GM21717 (cell line): ENCODE measurements around the gene SMC6.

Experiments
- ATAC-seq: cut with Tn5 transposase; IDR thresholded peaks from one replicate; pipeline ENCODE4 v1.9.1; 2021; ENCODE audit warnings: mild to moderate bottlenecking, moderate library complexity; ENCODE audit not compliant: unreplicated experiment

Gene SMC6, protein sequence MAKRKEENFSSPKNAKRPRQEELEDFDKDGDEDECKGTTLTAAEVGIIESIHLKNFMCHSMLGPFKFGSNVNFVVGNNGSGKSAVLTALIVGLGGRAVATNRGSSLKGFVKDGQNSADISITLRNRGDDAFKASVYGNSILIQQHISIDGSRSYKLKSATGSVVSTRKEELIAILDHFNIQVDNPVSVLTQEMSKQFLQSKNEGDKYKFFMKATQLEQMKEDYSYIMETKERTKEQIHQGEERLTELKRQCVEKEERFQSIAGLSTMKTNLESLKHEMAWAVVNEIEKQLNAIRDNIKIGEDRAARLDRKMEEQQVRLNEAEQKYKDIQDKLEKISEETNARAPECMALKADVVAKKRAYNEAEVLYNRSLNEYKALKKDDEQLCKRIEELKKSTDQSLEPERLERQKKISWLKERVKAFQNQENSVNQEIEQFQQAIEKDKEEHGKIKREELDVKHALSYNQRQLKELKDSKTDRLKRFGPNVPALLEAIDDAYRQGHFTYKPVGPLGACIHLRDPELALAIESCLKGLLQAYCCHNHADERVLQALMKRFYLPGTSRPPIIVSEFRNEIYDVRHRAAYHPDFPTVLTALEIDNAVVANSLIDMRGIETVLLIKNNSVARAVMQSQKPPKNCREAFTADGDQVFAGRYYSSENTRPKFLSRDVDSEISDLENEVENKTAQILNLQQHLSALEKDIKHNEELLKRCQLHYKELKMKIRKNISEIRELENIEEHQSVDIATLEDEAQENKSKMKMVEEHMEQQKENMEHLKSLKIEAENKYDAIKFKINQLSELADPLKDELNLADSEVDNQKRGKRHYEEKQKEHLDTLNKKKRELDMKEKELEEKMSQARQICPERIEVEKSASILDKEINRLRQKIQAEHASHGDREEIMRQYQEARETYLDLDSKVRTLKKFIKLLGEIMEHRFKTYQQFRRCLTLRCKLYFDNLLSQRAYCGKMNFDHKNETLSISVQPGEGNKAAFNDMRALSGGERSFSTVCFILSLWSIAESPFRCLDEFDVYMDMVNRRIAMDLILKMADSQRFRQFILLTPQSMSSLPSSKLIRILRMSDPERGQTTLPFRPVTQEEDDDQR

DNA sequence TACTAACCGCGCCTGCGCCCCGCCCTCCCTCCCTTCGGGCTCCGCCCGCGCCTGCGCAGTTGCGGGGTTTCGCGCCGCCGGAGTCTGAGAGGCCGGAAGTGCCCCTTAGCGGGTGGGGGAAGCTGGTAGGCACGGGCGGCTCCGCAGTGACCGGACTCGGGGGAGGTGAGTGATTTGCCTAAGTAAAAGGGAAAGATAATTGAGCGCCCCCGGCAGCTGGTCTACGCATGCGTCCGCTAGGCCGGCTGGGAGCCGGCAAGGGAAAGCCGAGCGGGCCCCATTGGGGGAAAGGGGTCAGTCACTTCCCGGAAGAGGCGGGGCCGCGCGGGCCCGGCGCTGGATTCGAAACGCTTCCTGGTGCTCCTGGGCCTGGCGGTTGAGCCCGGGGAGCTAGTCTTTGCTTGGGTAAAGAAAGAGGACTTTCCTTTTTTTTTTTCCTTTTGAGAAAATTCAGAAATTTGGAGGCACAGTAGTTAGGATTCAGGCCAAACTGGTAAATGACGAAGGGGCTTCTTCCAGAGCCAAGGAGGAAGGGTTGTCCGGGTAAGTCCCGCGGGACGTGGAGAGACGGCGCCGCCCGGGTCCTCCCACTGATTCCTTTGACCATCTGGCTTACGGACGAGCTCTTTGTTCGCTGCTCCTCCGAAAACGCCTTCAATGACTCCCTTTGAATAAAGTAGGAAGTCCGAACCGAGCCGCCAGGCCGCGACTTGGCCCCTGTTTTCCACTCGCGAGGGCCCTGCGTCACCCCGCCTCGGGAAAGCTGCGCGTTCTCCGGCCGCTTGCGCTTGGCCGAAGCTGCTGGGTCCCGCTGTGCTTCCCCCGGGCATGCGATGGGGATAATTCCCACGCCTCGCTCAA, at the start of gene SMC6, which contains the start of gene GEN1:
Gene SMC6, minus strand, starts transcription at position 8 of the 861 bp plus-strand sequence. CDS start 7,864 bp downstream, outside the sequence.
Gene GEN1, plus strand, starts transcription at position 336 of the 861 bp plus-strand sequence. CDS start 5,806 bp downstream, outside the sequence.
- ATAC-seq: peak; percentile 80

DNA sequence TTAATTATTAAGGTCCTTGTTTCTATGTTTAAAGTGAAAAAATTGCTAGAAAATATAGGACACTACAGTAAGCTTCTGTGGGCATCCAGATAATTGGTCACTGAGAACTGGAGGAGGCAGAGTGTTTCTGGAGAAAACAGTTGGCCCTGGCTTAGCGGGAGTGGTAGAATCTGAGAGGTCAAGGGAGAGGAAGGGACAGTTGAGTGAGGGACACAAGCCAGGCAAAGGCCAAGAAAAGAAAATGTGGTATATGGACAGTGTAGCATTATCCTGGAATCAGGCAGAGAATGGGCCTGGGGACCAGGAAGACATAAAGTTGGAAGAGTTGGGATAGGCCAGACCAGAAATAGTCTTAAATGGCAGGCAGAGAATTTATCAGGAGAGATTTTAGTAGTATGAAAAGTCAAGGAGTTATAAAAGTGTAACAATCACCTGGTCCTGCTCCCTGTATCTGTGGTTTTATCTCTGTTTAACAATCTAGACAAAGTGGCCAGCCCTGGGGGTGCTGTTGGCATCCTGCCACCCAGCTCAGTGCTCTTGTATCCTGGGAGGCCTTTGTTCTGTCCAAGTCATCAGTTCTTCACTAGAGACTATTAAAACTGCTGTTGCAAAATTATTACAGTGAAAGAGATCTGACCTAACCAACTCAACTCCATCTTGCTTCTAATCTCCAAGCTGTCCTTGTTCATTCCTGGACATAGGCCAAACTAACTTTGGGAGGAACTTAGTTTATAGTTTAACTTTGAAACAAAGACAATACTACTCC, 47.3 kb upstream of the SMC6 start:
- ATAC-seq: no peak

DNA sequence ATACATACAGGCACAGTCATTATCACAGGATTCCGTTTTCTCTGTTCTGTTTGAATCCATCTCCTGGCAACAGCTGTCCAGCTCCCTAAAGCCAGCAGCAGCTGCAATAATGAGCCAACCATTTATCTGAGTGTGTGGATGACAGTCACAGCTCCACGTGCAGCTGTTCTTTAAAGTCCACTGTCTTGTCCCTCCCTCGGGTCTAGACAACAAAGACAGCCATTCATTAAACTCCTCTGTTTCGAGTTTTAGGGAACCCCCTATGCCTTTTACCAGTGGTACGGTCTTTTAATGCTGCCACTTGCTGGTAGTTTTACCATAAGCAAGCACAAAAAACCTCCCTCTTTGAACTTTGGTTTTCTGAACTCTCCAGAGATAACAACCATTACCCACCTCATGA, 46.6 kb upstream of the SMC6 start:
- no peak for ATAC-seq

DNA sequence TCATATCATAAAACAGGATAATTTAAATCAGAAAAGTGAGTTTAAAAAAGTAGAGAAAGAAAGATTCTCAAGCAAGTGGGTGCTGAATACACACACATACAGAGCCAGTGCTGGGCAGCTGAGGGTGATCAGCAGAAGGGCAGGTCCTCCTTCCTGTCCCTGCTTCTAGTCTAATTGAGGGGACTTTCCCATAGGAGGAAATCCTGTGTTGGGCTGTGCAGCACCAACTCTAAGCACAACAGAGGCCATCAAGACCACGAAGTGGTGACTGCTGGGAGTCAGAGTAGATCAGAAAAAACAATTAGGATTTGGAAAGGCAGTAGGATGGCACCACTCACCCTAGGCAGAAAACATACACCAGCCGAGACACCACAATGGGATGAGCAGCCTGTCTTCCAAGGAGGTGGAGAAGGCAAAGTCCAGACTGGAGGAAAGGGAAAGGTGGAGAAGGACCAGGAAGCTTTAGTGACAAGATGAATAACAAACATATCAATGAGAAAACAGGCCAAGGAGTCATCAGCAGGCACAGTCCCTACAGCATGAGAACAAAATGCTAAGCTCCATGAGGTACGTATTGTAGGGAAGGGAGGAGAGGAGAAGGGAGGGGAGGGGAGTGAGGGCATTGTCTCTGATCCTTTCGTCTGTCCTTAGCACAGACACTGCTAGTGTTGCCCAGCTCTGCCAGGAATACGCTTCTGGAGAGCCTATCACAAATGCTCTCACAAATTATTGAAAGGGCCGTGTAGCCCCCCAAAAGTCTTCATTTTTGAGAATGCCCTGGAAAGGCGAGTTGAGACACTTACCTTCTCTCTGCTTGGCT, 45.9 kb upstream of the SMC6 start:
- ATAC-seq: no peak

DNA sequence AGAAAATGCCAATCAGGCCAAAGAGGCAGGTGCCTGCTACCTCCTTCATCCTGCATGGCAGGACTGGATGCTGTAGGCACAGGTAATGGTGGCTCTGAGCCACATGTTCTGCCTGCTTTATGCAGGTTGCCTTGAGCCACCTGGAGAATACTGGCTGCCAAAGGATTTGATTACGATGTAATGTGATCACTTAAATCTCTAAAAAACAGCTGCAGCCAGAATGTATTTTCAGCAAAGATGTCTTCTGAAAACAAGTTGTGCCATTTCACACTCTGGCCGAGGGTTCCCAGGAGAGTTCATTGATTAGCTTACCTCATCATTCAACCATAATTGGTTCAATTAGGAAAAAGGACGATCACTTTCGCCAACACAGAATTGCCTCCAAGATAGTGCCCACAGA, 44.7 kb upstream of the SMC6 start:
- no peak for ATAC-seq

DNA sequence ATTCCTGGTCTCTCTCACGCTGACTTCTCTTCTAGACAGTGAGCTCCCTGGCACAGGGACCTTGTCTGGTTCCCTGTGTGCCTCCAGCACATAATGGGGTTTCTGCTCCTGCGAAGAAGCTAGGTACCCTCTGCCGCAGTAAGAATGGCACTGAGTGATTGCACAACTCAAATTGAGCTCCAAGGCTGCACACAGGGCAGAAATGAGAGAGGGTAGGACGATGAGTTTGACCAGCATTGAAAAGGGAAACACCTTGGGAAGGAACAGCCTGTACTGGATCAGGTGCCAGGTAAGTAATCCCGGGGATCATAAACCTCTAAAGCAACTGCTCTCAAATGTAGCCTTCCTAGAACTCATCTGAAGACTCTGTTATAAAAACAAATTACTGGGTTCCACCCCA, 41.7 kb upstream of the SMC6 start:
- ATAC-seq: no peak

DNA sequence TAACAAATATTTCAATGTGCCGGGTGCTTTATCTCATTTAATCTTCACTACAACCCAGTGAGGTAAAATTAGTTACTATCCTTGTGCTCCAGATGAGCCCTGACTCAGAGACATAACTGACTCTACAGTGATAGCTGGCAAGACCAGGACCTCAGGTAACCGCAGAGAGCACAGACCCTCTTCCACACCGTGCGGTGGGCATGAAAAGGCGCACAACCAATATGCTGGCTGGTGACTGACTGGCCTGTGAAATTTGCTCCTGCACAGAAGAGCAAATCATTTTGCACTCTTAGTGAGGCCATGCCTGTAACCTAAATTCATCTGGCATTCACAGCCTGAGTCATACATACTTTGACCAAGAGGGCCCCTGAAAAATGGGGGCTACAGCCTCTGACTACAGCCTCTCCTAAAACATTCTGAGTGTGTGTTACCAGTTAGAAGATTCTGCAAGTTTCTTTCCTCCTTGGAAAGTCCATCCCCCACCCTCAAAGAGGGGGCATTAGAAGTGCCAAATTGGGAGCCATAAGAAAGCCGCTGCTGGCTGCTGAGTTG, 40.3 kb upstream of the SMC6 start:
- ATAC-seq: no peak

DNA sequence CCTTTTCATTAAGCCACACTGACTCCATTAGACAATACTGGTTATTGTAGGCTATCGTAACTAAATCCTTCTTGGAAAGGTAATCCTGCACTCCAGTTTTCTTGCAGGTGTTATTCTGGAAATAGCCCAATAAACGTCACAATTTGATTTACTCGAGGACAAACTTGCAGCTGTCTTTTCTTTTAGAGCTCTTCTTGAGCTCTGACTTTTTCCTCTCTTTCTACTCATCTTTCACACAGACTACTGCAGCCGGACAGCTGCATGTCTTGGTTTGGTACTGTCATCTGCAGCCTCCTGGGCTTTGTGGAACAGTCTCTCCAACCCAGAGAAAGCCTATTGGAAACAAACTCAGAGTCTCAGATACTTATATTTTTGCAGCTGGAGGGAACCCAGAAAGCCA, 39.7 kb upstream of the SMC6 start:
- no peak for ATAC-seq

DNA sequence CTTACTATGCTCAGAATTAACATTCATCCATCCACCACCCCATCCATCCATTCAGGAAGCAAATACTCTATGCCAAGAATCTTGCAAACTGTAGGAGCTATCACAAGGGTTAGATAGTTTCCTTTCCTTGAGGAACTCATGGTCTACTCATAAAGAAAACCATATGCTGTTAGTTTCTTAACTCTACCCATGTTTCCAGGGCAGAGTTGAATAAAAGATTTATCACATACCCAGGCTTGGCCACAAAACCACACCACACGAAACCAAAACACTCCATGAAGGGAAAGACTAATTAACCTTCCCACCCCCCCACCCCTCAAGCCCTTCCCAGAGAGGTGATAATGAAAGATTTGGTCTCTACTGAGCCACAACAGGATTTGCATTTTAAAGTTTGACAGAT, 38.9 kb upstream of the SMC6 start:
- no peak for ATAC-seq

DNA sequence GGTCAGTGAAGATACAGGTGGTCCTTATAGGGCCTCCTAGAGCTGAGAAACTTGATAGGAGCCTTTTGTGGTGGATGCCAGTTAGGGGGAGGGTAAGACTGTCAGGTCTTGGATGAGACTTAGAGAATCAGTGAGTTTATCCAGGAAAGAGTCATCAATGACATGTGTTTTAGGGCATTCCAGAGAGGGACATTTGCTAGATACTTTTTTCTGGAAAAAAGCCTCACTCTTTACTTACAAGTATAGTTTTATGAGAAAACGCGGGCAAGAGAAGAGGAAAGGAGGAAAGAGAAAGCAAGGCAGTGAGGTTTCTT, 38.2 kb upstream of the SMC6 start:
- no peak for ATAC-seq

DNA sequence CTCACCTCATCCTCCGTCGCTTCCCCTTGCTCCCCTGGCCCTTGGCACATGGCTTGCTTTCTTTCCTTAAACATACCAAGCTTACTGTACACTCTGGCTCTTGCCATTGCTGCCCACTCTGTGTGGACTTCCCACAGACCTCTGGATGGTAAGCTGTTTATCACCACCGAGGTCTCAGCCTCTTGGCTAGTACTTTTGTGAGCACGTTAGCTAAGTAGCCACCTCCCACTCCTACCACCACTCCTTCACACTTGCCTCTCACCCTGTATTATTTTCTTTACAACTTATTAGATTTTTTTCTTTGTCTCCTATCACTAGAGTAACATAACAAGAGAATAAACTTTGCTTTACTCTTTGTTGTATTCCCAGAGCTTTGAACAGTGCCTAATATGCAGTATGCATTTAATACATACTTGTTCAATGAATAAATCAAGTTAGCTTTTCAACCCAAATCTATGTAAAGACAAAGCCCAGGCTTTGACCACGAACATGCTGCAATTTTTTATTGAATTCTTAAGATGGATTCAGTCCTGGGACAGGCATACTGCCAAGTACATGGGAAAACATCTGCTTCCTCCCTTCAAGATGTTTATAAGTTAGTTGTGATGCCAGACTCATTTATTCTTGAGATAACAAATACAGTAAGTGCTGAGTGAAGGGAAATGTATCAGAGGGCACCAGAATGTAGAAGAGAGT, 37.7 kb upstream of the SMC6 start:
- ATAC-seq: no peak

DNA sequence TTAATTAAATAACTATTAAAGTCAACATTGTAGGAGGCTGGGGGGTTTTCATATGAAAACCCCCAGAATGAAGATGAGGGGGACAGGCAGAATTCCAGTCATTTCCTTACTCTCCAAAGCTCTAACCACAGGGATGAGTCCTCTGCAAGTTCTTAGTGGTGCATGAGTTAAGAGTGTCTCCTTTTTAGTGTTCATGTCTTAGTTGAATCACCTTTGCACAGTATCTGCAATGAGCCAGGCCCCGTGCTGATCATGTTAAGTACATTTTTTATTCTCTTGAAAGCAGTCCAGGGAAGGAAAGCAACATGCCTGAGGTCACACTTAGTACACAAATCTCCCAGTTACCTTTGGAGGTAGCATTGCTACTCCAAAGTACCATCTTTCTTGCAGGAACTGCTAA, 36.9 kb upstream of the SMC6 start:
- no peak for ATAC-seq

DNA sequence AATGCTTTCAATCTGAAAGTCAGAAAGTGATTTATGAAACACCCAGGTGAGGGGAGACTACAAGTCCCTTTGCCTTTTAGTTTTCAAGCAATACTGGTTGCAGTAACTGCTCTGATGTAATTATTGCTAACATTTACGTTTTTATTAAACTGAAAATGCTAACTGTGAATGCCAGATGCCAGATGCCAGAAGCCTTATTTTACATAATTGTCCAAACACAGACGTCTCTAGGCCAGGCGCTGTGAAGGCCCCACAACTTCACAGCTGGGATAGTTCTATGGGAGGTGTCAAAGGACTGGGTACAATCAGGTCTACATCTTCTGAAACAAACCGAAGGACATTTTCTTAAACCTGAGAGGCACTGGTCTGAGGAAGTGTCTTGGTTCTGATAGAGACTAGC, 35.2 kb upstream of the SMC6 start:
- ATAC-seq: no peak

DNA sequence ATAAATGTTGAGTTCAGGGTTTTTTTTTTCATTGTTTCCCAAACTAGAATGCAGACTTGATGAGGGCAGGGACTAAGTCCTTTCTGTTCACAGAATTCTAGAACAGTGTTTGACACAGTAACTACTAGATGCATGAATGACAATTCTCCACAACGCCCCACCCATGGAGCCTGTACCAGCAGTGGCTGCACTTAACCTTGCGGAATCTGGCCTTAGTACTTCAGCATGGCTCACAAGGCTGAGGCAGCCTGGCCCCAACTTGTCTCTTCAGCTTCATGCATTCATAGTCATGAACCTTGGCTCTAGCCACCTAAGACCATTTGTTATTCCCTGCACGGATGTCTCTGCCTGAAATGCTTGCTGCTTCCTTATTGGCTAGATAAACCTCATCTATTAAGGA, 33.1 kb upstream of the SMC6 start:
- no peak for ATAC-seq

DNA sequence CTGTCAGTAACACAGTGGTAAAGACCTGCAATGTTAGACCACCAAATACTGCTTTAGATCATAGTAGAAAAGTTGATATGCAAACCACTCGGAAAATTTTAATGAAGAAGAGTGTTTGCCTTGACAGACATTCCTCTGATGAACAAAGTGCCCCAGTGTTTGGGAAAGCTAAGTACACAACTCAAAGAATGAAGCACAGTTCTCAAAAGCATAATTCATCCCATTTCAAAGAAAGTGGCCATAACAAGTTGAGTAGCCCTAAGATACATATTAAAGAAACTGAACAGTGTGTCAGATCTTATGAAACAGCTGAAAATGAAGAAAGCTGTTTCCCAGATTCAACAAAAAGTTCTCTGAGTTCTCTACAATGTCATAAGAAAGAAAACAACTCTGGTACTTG, 27.9 kb upstream of the SMC6 start:
- ATAC-seq: no peak

DNA sequence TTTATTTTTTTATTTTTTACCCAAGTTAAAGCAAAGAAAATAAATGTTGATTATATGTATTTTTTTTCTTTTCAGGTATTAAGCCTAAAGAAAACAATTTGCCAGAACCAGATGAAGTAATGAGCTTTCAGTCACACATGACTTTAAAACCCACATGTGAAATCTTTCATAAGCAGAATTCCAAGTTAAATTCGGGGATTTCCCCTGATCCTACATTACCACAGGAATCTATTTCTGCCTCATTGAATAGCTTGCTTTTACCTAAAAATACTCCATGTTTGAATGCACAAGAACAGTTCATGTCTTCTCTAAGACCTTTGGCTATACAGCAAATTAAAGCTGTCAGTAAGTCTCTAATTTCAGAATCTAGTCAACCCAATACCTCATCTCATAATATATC, 26.9 kb upstream of the SMC6 start:
- ATAC-seq: no peak

DNA sequence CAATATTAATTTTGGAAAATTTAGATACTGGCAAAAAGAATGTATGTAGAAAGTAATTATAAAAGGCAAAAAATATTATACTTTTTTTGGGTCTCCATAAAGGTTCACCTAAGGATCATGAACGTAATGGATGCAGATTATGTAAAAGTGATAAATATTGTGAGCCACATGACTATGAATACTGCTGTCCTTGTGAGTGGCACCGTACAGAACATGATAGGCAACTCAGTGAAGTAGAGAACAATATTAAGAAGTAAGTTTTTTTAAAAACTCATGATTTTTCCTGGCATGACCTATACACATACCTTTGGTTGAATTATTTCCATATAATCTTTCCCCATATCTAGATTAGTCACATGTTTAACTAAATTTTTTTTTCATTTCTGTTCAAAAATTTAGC, 18.9 kb upstream of the SMC6 start:
- ATAC-seq: no peak

DNA sequence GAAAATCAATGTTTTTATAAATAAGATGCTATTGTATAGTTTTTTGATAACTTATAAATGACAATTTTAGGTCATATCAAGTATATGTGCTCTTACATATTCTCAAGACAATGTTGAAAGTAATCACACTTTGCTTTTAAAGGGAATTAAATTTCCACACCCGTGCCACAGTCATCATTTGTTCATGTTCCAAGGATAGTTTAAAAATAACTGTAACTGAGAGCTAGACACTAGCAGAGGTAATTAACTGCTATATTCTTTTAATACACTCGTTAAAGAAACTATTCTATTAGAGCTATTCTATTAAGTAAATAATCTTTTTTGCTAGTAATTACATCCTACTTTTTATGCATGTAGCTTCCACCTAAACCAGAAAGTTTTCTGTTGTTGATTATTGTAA, 18.3 kb upstream of the SMC6 start:
- ATAC-seq: no peak
